Ovary (tissue), 3 donors: Measurements from ENCODE around the gene INPP5B.

Source experiments
- CTCF ChIP-seq, 3 donors: fragments of 450-650 bp in 2 of 3; fragments of 200-600 bp in 1 of 3; IDR thresholded peaks; one replicate each; pipeline versions ENCODE4 v1.5.1 to v1.8.0; 2016 to 2022; ENCODE audit warnings: antibody characterized with exemption in 3 of 3, mild to moderate bottlenecking in 1 of 3
- EP300 ChIP-seq: sonication (generic); formaldehyde crosslinking; IDR thresholded peaks from one replicate; pipeline ENCODE4 v1.6.1; 2017; ENCODE audit warnings: antibody characterized with exemption
- POLR2A ChIP-seq: fragments of 450-650 bp; IDR thresholded peaks from one replicate; pipeline ENCODE4 v1.6.1; 2017; ENCODE audit warnings: antibody characterized with exemption, mild to moderate bottlenecking, moderate library complexity
- donor health status: DM: no; HTN: no; CAD: no.

- TF ChIP-seq EP300: no peak
- TF ChIP-seq POLR2A: no peak
- no peak for TF ChIP-seq CTCF (IDR thresholded peaks at IDR 0.05)
These were observed 32.0 kb downstream of the INPP5B start for GRCh38 chr1:37914719-37915475.
